NCI-H1417 (cell line): Measurements from ENCODE around the gene ZNF165.
A peak's percentile ranks its signal among the peaks of the same experiment; 100 is the strongest.
"Not testable (repeated sequence)": the region's sequence is repeated elsewhere in the genome, so short reads cannot be mapped to it uniquely, and the experiment has no call there.

Experiments
- DNase-seq, 3 experiments: peaks; one replicate each; lab custom pipeline; 2025; lab: John Stamatoyannopoulos, UW

Gene ZNF165

DNA sequence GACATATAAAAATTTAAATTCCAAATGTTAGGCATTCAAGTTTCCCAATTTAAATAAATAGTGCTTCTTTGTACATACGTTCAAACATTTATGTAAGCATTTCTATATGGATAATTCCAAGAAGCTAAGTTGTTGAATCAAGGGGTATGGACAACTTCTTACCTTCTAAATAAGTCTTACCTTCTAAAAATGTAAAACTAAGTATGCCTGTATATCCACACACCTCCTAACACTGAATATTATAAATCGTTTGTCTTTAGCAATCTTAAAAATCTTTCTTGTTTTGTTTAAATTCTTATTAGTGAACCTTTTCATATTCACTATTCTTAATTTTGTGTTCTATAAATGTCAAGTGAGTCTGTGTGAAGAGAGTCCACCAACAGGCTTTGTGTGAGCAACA is 41.5 kb downstream of the ZNF165 start:
- no peak for DNase-seq

DNA sequence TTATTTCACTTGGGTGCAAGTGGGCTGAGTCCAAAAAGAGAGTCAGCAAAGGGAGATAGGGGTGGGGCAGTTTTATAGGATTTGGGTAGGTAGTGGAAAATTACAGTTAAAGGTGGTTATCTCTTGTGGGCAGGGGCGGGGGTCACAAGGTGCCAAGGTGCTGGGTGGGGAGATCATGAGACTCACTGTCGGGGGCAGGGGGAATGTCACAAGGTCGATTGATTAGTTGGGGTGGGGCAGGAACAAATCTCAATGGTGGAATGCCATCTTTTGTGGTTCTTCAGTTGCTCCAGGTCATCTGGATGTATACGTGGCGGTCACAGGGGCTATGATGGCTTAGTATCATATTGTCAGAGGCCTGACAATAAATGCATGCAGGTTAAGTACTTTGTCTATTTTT is 41.9 kb downstream of the ZNF165 start:
- DNase-seq, result not testable (repeated sequence)

GRCh38 chr6:28124350-28124970 is 44.1 kb downstream of the ZNF165 start, which contains the start of gene ZSCAN16:
Gene ZSCAN16, plus strand, starts transcription at chr6:28124609. Its CDS starts 835 bp downstream, at chr6:28125444.
- DNase-seq, result peak; percentile 89 to 93 (median 92)

GRCh38 chr6:28124971-28125353 is 44.6 kb downstream of the ZNF165 start:
- no peak for DNase-seq

GRCh38 chr6:28125401-28125800 is 45.0 kb downstream of the ZNF165 start:
- no peak for DNase-seq

DNA sequence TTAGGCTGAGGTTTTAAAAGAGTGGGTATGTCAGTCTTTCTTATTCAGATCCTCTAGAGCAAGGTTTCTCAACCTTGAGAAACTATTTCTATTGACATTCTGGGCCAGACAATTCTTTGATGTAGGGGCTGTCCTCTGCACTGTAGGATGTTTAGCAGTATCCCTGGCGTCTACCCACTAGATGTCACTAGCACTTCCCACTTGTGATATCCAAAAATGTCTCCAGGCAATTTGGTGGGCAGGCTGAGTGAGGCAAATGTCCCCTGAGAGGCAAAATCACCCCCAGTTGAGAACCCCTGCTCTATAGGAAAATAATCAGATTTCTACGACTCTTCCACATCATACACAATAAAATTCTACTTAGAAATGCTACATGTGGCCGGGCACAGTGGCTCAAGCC is 53.6 kb downstream of the ZNF165 start:
- DNase-seq, result peak in 2 of 3 experiments; percentile 14 to 27

GRCh38 chr6:28134716-28135115 is 54.3 kb downstream of the ZNF165 start:
- DNase-seq, result no peak

DNA sequence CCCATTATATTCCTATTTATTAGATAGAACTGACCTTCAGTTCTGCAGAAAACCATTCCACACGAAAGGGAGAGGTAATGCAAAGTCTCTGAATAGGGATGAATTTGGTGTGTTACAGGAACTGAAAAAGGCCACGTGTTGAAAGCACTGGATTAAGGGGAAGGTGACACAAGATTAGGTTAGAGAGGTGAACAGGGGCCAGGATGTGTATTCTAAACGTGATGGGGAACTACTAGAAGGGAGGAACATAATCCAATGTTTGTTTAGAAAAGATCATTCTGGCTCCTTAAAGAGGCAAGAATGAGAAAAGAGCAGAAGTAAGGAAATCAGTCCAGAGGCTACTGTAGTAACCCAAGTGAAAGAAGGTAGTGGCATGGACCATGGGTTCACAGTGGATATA is 55.0 kb downstream of the ZNF165 start:
- DNase-seq, result no peak

DNA sequence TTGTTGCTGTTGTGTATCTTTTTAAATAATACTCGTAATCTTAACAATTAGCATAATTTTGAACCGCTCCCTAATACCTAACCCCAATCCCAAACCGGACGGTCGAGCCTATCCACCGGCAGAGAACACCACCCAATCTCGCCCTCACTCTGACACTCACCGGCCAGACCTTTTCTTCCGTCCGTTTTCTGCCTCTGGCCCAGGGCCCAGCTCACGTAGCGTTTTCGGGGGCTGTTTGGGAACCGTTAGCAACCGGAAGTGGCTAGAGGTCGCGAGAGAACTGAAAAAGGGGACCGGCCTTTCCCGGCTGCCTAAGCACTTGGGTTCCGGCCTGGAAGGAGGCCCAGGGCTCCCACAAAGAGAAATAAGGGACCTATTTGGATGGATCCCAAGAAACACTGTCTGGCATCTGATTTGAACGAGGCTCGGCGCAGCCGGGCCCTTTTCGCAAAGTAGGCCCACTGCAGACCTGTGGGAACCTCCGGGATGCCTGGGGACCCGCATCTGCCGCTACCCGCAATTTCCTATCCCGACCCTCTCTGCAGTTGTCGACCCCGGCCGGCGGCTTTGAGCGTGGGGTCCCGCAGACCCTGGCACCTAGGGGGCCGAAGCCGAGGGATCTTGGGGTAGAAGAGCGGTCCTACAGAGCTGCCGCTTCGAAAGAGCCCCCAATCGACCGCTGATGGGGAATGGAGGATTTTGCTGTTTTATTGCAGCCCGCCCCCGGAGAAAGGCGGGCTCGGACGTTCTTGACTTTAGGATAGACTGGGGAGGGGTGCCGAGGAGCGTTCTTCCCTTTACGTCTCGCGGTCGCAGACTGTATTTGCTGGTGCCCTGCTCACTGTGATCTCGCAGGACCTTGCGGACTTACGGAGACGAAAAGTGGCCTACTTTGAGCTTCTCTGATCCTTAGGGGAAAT is 56.5 kb downstream of the ZNF165 start:
- peak; percentile 85 to 92 (median 89) for DNase-seq

GRCh38 chr6:28137505-28137981 is 57.2 kb downstream of the ZNF165 start:
- peak in 2 of 3 experiments; percentile 7 to 68 for DNase-seq
